CD4-positive, alpha-beta T cell treated with Interleukin-6 at 100 ng/mL for 8 hours (primary cell): ENCODE measurements around the gene DRGX.

ENCODE experiments used
- DNase-seq: peaks from one replicate; pipeline ENCODE4 v3.0.0-alpha.2; 2020; ENCODE audit warnings: mixed read lengths, low spot score

Gene DRGX

GRCh38 chr10:49318755-49319154 is 77.1 kb downstream of the DRGX start:
- DNase-seq = no peak

GRCh38 chr10:49318028-49318427 is 77.9 kb downstream of the DRGX start:
- no peak for DNase-seq

- DNase-seq = no peak
These were observed 81.1 kb downstream of the DRGX start for GRCh38 chr10:49314806-49315205.
